GM12865 (cell line): ENCODE measurements around the gene ARHGEF2.

Experiments used
- DNase-seq: peaks from one replicate; pipeline ENCODE4 v3.0.0; 2010; ENCODE audit warnings: low read depth
- H3K4me3 ChIP-seq: 2 replicates; pipeline ENCODE4 v1.5.1; 2011; ENCODE audit warnings: mild to moderate bottlenecking, low read depth, low read length, control low read depth
- TF ChIP-seq, protein P1 (sequence below): IDR thresholded peaks from 2 replicates; pipeline ENCODE4 v1.5.1; 2011; ENCODE audit warnings: low read length, control low read depth, low read depth, inconsistent platforms; ENCODE audit not compliant: insufficient read depth; ENCODE audit errors: missing control alignments

ARHGEF2 gene

GRCh38 chr1:156004843-156005584, 26.7 kb upstream of the ARHGEF2 start:
- no peak overlapping the region for H3K4me3 ChIP-seq
- TF ChIP-seq, protein P1, sequence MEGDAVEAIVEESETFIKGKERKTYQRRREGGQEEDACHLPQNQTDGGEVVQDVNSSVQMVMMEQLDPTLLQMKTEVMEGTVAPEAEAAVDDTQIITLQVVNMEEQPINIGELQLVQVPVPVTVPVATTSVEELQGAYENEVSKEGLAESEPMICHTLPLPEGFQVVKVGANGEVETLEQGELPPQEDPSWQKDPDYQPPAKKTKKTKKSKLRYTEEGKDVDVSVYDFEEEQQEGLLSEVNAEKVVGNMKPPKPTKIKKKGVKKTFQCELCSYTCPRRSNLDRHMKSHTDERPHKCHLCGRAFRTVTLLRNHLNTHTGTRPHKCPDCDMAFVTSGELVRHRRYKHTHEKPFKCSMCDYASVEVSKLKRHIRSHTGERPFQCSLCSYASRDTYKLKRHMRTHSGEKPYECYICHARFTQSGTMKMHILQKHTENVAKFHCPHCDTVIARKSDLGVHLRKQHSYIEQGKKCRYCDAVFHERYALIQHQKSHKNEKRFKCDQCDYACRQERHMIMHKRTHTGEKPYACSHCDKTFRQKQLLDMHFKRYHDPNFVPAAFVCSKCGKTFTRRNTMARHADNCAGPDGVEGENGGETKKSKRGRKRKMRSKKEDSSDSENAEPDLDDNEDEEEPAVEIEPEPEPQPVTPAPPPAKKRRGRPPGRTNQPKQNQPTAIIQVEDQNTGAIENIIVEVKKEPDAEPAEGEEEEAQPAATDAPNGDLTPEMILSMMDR: no peak
- no peak for DNase-seq

DNA sequence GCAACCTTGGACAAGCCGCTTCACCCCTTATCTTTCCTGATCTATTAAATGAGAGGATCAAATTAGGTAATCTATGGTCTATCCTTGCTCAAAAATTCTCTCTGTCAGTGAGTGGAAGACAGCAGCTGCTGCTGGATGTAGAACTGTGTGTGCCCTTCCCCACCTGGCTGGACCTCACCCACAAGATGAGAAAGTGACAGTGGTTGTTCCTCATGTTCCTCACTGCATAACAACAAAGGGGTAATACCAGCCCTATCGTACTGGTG, 25.5 kb upstream of the ARHGEF2 start:
- no peak for DNase-seq
- no peak overlapping the region for H3K4me3 ChIP-seq

DNA sequence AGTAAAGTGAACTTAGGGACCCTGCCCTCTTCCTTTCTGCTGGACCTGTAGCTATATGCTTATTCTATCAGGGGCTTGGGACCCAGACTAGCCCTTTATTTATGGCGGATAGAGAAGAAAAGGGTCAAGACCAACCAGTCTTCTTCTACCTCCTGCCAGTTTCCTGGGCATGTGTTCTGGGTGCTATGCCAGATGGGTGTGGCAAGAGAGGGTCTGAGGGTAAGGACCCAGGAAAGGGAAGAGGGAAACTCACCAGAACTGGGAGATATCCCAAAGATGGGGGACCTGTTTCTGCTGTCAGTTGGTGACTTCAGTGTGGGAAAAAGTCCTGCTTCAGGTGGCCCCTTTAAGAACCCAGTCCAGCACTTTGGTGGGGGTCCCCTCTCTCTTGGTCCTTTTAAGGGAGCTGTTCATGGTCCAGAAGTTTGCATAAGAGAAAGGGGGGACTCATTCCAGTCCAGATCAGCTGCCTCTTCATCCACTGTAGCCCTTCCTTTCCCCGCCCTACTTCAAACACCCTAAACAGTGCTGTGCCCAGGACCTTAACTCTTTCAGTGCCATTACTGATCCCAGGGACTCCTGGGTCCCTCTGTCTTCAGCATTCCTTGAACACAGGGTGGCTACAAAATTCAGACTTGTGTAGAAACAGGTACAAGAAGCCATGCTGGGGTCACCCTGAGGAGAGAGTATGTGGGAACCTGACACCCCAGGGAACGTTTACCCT, 24.0 kb upstream of the ARHGEF2 start:
- TF ChIP-seq, protein P1: no peak
- no peak overlapping the region for H3K4me3 ChIP-seq
- DNase-seq: no peak

More for the DNA sequence above, 25.5 kb upstream of the ARHGEF2 start:
- TF ChIP-seq, protein P1: no peak

DNA sequence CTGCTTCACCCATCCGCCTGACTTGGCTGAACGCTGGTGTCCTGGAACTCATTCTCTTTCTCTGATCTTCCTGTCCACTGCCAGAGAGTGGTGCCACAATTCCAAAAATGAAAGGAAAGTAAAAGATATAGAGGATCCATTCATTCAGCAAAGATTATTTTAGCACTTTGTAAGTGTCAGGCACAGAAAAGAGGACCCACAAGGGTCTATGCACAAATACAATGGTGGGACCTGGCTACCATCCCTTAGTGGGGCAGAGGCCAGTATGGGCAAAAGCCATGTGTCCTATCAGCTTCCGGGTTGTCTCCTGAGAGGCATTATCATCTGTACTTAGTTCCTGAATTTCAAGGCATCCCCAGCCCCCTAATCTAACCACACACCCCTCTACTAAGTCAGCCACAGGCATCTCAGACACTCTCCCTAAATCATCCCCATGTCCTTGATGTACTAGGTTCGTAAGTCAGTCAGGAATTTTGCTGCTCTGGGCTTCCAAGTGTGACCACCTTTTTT, 23.4 kb upstream of the ARHGEF2 start:
- H3K4me3 ChIP-seq: no peak overlapping the region
- DNase-seq: no peak
- TF ChIP-seq, protein P1: no peak

DNA sequence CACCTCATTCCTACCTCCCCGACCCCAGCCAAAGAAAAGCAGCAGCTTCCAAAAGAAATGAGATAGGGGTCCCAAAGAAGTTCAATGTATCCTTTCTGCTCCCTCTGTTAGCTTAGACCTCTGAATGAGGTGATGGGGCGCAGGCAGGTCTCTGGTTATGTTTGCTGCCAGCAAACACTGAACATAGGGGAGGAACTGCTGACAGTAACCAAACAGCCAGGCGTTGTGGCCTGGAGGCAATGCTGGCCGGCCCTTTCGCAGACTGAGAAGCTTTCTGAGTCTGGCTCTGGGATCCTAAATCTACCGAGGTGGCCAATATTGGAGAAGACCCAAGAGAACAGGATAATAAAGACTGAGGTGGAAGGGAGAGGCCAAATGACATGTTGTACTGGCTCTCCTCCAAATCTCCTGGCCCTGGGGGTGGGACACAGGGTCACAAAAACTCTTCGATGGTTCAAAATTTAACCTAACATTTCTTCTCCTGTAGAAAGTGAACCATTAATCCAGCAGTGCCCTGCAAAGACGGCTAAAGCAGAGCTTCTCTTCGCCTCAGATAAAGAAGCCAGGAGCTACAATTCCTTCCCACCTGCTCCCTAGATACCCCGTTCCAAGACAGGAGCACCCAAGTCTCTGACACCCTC, 22.8 kb upstream of the ARHGEF2 start:
- no peak for DNase-seq
- no peak overlapping the region for H3K4me3 ChIP-seq
- TF ChIP-seq, protein P1: no peak

- no peak for DNase-seq
- TF ChIP-seq, protein P1: no peak
- no peak overlapping the region for H3K4me3 ChIP-seq
Observed at GRCh38 chr1:155999964-156000363, 21.6 kb upstream of the ARHGEF2 start.
